ENCODE measurements around the gene EXD3.
A peak's percentile ranks its signal among the peaks of the same experiment; 100 is the strongest.

Gene EXD3

DNA sequence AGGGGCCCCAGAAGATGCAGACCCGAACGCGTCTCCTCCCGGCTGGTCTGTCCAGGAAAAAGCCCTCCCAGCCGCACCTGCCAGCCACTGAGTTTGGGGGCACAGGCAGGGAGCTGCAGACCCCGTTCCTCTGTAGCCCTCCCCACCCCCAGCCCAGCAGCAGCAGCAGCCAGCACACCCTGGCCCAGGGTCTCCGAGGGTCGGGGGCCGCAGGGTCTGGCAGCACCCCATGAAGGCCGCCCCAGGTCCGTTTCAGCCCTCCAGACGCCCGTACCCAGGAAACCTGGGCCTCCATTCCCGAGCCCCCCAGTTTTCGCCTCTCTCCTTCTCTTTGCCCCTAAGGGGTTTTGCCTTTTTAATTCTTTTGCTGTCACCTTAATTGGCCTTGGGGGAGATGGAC is 19.7 kb downstream of the EXD3 start:
- ATAC-seq (no peak), DNase-seq (ENCODE audit: low spot score in 2 of 2) (no peak)
- Mint-ChIP-seq H3K27ac (no peak overlapping the region), H3K4me3 (no peak overlapping the region), H3K36me3 (peaks cover 16% of the 10 kb centered on the region), H3K9me3 (no peaks in the 10 kb centered on the region), H3K4me1 (peaks cover 16% of the 10 kb centered on the region)

DNA sequence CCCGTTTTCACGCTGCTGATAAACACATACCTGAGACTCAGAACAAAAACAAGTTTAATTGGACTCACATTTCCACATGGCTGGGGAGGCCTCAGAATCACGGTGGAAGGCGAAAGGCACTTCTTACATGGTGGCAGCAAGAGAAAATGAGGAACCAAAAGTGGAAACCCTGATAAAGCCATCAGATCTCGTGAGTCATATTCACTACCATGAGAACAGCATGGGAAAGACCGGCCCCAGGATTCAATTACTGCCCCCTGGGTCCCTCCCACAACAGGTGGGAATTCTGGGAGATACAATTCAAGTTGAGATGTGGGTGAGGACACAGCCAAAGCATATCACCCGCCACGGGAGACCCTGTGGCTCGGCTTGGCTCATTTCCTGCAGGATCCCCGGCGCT is 20.2 kb downstream of the EXD3 start:
- H3K27ac Mint-ChIP-seq: no peak overlapping the region

DNA sequence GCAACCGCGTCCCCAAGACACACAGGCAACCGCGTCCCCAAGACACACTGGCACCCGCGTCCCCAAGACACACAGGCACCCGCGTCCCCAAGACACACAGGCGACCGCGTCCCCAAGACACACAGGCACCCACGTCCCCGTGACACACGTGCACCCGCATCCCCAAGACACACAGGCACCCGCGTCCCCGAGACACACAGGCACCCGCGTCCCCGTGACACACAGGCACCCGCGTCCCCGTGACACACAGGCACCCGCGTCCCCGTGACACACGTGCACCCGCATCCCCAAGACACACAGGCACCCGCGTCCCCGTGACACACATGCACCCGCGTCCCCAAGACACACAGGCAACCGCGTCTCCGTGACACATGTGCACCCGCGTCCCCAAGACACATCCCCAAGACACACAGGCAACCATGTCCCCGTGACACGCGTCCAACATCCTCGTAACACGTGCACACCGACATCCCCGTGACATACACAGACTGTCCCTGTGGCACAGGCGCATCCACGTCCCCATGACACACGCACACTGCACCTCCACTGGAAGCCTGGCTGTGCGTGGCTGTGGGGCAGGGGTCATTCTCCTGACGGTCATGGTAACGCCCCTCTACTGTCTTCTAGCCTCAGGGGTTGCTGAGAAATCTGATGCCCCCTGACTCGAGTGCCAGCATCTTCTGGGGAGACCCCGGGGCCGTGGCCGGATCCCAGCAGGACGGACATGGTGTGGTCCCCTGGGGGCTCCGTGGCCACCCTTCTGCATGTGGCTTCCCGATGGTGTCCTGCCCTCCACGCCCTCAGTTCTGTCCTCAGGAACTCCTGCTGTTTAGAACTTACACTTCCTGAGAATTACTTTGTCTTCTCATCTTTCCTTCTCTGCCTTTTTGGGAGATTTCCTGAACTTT is 24.1 kb downstream of the EXD3 start:
- no peak overlapping the region for H3K4me3 Mint-ChIP-seq
- no peak overlapping the region for H3K27ac Mint-ChIP-seq
- DNase-seq (ENCODE audit: low spot score in 2 of 2) (no peak), ATAC-seq (no peak)
- peaks cover 23% of the 10 kb centered on the region for H3K4me1 Mint-ChIP-seq
- no peaks in the 10 kb centered on the region for H3K9me3 Mint-ChIP-seq
- peaks cover 11% of the 10 kb centered on the region for H3K36me3 Mint-ChIP-seq

More for the DNA sequence above, 20.2 kb downstream of the EXD3 start:
- DNase-seq (ENCODE audit: low spot score in 2 of 2): no peak
- no peaks in the 10 kb centered on the region for H3K9me3 Mint-ChIP-seq
- no peak overlapping the region for H3K4me3 Mint-ChIP-seq
- peaks cover 22% of the 10 kb centered on the region for H3K4me1 Mint-ChIP-seq
- H3K36me3 Mint-ChIP-seq: peaks cover 16% of the 10 kb centered on the region
- no peak for ATAC-seq

DNA sequence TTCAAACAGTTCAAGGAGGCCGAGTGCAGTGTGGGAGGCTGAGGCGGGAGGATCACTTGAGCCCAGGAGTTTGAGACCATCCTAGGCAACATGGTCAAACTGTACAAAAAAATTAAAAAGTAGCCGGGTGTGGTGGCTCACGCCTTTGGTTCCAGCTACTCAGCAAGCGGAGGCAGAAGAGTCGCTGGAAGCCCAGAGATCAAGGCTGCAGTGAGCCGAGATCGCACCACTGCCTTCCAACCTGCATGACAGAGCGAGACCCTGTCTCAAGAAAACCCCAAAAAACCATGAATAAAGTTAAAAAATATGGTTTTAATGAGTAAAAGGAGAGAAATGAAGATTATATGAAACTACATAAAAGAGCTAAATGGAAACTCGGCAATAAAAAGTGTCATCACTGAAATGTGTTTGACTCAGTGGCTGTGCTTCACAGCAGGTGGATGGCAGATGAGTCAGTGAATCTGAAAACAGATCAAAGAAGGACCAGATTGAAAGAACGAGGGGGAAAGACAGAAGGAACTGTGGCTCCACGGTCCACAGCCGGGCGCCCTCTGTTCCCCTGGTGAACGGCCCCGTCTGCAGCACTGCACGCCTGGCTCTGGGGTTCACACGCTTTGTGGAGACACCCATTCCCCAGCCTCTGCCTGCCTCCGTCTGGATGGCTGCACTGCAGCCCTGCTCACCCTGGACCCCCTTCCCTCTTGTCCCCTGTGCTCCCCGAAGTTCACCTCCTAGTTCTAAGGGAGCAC is 25.1 kb downstream of the EXD3 start:
- peaks cover 11% of the 10 kb centered on the region for H3K36me3 Mint-ChIP-seq
- H3K9me3 Mint-ChIP-seq: no peaks in the 10 kb centered on the region
- H3K4me3 Mint-ChIP-seq: no peak overlapping the region
- no peak for DNase-seq (ENCODE audit: low spot score in 2 of 2)
- peaks cover 23% of the 10 kb centered on the region for H3K4me1 Mint-ChIP-seq
- peak; percentile 86 for ATAC-seq
- no peak overlapping the region for H3K27ac Mint-ChIP-seq

DNA sequence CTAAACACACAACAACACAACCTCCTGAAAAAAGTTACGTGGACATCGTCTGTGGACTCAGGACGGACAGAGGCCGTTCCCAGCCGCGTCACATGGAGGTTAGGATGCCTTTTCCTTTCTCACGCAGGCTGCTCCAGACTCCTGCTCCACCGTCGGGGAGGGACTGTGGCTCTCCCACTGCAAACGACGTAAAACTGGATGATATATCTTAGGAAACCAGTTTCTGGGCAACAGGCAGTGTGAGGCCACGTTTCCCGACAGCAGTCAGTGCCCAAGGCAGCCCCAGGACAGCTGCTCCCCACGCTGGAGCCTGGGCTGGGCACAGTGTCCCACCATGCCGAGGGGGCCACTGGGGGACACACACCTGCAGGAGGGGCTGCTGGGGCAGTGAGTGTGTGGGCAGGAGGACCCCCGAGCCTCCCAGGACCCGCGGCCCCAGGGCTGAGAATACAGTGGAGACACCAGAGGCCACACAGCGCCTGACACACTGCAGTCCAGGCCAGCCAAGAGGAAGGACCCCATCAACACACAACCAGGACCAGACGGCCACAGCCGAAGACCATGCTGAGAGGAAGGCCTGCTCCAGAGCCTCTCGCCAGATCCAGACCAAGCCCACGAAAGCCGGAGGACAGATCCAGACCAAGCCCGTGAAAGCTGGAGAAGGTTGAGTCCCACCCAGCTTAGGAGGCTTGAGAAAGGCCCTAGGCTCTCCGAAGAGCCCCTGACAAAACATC is 26.2 kb downstream of the EXD3 start:
- H3K27ac Mint-ChIP-seq: no peak overlapping the region

DNA sequence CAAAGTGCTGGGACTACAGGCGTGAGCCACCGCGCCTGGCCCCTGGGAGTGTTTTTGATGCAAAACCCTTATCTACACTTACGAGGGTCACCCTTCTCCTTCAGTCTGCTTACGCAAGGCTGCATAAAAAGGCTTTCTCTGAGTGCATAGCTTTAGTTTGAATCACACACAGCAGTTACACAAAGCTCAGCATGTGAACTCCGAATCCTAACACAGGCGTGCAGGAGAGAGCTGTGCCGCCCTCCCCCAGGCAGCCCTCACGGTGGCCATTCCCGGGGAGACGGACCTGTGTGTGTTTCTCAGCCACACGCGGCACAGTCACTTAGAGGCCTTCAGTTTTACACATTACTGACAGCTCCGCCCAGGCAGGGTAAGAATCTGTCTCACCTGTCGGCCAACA is 26.7 kb downstream of the EXD3 start:
- ATAC-seq: no peak
- no peak for DNase-seq (ENCODE audit: low spot score in 2 of 2)
- Mint-ChIP-seq H3K9me3 (no peaks in the 10 kb centered on the region), H3K4me3 (no peak overlapping the region), H3K36me3 (peaks cover 18% of the 10 kb centered on the region), H3K4me1 (peaks cover 23% of the 10 kb centered on the region), H3K27ac (peak overlapping the region; percentile 40)

More for the DNA sequence above, 26.2 kb downstream of the EXD3 start:
- ATAC-seq (no peak), DNase-seq (ENCODE audit: low spot score in 2 of 2) (no peak)
- Mint-ChIP-seq H3K4me3 (no peak overlapping the region), H3K4me1 (peaks cover 23% of the 10 kb centered on the region), H3K36me3 (peaks cover 17% of the 10 kb centered on the region), H3K9me3 (no peaks in the 10 kb centered on the region)

DNA sequence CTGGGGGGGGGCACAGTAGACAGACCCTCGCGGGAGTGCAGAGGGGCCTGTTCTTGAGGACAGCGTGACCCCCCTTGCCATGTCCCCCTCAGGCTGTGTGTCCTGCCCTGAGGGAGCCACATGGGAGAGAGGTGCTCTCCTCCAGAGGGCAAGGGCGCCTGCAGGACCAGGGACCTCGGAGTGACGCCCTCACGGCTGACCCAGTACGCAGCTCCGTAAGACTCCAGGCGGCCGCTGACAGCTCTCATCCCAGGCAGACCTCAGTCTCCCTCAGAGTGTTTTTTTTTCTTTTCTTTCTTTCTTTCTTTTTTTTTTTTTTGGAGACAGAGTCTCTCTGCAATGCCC is 27.3 kb downstream of the EXD3 start:
- H3K36me3 Mint-ChIP-seq: peaks cover 18% of the 10 kb centered on the region
- ATAC-seq (no peak), DNase-seq (ENCODE audit: low spot score in 2 of 2) (no peak)
- no peak overlapping the region for H3K4me3 Mint-ChIP-seq
- H3K27ac Mint-ChIP-seq: peak overlapping the region; percentile 40
- H3K4me1 Mint-ChIP-seq: peaks cover 23% of the 10 kb centered on the region
- no peaks in the 10 kb centered on the region for H3K9me3 Mint-ChIP-seq

DNA sequence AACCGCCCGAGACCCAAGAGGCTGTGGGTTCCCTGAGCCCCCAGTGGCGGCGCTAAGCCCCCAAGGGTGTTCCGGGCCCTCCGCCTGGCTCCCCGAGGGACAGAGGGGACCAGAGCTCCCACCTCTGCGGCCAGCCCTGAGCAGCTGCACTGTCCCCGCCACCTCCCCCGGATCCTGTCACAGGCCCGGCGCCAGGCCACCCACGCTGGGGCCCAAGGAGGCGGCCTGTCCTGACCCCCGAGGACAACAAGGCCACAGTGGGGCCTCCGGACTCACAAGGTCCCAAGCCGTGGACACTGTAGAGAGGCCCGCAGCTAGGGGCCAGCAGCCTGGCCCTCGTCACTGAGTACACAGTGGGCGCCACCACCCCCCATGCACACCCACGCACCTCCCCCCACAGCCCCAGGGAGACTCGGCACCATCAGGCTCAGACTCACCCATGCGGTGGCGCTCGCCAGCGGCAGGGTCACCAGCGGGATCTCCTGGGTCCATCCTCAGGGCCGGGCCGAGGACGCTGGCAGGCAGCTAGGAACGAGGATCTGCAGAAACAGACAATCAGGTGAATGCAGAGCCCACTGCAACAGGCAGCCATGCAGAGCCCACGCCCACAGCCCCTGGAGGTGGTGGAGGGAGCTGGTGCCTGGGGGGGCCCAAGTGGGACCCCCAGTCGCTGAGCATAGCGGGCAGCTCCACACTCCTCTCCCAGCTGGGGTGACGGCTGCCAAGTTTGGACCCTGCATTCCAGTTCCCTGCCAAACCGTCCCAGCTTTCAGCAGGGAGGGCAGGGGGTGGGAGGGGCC is 27.9 kb downstream of the EXD3 start:
- Mint-ChIP-seq H3K27ac (no peak overlapping the region), H3K36me3 (peaks cover 18% of the 10 kb centered on the region), H3K4me1 (peaks cover 23% of the 10 kb centered on the region), H3K4me3 (no peak overlapping the region), H3K9me3 (no peaks in the 10 kb centered on the region)
- ATAC-seq (no peak), DNase-seq (ENCODE audit: low spot score in 2 of 2) (no peak)

DNA sequence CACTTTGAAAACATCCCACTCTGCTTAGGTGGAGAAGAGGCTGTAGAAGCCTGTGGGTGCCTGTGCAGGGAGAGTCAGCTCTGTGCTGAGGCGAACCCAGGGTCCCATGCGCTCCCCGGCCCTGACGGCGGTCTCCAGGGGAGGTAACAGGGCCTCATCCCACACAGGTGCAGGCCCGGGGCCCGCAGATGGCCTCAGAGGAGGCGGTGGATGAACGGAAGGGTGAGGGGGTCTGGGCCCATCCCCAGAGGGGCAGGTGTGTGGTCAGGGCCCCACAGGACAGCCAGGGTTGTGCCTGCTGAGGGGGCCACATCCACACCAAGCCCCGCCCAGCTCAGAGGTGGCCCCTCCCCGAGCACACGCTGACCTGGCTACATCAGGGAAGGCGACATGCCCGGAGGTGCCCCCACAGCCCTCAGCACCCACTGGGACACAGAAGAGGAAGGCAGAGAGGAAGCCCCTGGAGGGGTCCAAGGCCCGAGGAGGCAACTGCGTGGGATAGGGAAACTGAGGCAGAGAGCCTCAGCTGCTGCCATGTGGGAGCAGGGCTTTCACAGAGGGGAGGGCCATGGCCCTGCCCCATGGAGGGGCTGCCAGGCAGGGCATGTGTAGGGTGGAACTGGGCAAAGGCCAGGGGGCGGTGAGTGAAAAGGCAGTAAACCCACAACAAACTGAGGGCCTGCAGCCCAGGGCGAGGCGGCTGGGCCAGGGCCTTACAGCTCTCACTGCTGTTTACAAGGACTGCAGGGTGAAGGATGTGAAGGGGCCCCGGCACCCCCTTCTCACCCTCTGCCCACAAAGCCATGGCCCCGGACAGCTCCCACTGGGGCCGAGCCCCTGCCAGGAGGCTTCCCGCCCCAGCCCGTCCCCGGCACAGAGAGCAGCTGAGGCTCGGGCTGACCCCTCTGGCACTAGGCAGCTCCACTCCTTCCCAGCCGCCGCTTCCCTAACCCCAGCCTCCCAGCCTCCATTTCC is 29.5 kb downstream of the EXD3 start:
- no peak overlapping the region for H3K4me3 Mint-ChIP-seq
- H3K9me3 Mint-ChIP-seq: no peaks in the 10 kb centered on the region
- no peak overlapping the region for H3K27ac Mint-ChIP-seq
- DNase-seq (ENCODE audit: low spot score in 2 of 2) (no peak), ATAC-seq (no peak)
- H3K36me3 Mint-ChIP-seq: peaks cover 18% of the 10 kb centered on the region
- H3K4me1 Mint-ChIP-seq: peaks cover 22% of the 10 kb centered on the region

DNA sequence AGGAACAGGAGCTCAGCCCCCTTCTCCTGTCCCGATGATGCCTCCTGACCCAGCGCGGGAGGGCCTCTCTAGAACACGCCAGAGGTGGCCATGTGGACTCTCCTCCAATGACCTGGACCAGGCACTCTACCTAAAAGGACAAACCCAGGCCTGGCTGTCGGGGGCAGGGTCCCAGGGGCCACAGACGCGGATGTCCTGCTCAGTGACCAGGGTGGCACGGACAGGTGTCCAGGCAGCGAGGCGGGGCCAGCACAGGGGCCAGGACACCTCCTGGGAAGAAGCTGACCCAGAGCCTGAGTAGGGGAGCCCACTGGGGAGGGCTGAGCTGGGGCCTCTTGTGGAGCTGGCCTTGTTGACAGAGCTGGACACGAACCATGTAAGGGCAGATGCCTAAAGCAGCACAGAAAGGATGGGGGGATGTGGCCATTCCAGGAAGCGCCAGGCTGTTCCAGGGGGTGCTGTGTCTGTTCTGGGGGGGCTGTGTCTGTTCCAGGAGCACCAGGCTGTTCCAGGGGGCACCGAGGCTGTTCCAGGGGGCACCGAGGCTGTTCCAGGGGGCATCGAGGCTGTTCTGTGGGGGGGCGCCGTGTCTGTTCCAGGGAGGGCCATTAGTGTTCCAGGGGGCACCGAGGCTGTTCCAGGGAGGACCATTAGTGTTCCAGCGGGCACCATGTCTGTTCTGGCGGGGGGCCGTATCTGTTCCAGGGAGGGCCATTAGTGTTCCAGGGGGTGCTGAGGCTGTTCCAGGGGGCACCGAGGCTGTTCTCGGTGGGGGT is 30.5 kb downstream of the EXD3 start:
- H3K27ac Mint-ChIP-seq: no peak overlapping the region

DNA sequence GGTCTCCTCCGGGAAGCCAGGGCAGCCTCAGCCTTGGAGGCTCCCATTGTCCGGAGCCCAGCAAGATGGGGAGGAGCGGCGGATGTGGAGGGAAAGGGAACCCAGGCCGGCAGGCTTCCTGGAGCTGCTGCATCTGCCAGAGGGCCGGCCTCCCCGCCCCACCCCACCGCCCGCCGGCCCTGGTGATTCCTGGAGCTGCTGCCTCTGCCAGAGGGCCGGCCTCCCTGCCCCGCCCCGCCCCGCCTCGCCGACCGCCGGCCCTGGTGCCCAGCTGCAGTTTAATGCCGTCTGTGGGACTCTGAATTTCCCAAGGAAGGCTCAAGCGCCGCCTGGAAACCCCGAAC is 31.6 kb downstream of the EXD3 start:
- no peak overlapping the region for H3K4me3 Mint-ChIP-seq
- DNase-seq (ENCODE audit: low spot score in 2 of 2) (no peak), ATAC-seq (no peak)
- H3K36me3 Mint-ChIP-seq: peaks cover 14% of the 10 kb centered on the region
- H3K4me1 Mint-ChIP-seq: peaks cover 18% of the 10 kb centered on the region
- H3K9me3 Mint-ChIP-seq: no peaks in the 10 kb centered on the region
- H3K27ac Mint-ChIP-seq: no peak overlapping the region

More for the DNA sequence above, 30.5 kb downstream of the EXD3 start:
- Mint-ChIP-seq H3K9me3 (no peaks in the 10 kb centered on the region), H3K4me1 (peaks cover 17% of the 10 kb centered on the region), H3K4me3 (no peak overlapping the region), H3K36me3 (peaks cover 14% of the 10 kb centered on the region)
- no peak for ATAC-seq
- DNase-seq (ENCODE audit: low spot score in 2 of 2): no peak

DNA sequence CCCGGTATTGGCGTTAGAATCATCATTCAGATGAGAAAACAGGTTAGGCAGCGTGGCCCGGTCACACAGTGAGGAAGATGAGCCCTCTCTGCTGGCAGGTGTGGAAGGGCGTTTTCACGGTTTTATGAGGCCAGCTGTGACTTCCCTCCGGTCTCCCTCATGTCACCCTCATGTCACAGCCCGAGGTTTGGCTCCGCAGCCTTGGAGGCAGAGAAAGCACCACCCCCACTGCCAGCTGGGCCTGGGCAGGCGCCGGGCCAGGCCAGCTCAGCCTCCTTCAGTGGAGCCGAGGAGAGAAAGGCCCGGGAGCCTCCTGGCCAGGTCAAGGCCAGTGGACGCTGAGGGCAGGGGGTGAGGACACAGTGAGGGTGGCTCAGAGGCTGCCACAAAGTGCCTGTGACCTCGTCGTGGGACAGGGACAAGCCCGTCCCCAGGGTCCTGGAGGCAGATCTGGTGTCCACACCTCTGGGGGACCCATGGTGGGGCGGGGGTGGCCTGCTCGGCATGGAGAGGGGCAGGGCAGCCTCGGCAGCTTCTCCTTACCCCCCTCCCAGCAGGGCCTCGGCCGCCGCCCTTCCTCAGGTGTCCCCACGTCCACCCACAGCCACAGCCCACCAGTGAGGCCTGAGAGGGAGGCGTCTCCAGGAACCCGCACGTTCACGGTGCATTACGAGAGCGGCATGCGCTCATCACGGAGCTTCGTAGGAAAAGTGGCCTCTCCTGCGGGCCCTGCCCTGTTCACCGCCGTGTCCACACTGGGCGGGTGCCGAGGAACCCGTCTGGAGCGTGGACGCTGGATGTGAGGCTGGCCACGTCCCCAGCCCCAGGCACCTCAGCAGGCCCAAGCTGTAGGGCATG is 32.2 kb downstream of the EXD3 start:
- Mint-ChIP-seq H3K27ac (no peak overlapping the region), H3K9me3 (no peaks in the 10 kb centered on the region), H3K4me1 (peaks cover 18% of the 10 kb centered on the region), H3K4me3 (no peak overlapping the region), H3K36me3 (peaks cover 10% of the 10 kb centered on the region)
- ATAC-seq: no peak
- no peak for DNase-seq (ENCODE audit: low spot score in 2 of 2)

DNA sequence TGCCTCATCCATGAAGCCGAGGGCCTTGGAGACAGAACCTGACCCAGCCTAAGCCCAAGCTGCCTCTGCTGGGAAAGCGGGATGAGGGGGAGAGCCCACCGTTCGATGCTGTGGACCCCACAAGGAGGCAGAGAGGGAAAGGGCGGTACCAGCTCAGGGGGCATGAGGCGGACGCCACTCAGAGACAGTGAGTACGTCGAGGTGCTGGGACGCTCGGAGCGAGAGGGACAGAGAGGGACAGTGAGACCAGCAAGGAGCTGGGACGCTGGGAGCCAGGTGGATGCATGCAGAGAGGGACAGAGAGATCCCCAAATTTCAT is 33.6 kb downstream of the EXD3 start:
- no peaks in the 10 kb centered on the region for H3K9me3 Mint-ChIP-seq
- H3K4me1 Mint-ChIP-seq: peaks cover 18% of the 10 kb centered on the region
- DNase-seq (ENCODE audit: low spot score in 2 of 2) (no peak), ATAC-seq (no peak)
- H3K4me3 Mint-ChIP-seq: no peak overlapping the region
- peaks cover 7% of the 10 kb centered on the region for H3K36me3 Mint-ChIP-seq
- H3K27ac Mint-ChIP-seq: no peak overlapping the region
